IPS-15b (cell line): ENCODE data around the gene ASPSCR1.

ENCODE experiments used
- H3K27me3 ChIP-seq: one replicate; pipeline ENCODE4 v1.6.1; 2013; ENCODE audit warnings: low read length; ENCODE audit not compliant: control insufficient read depth, insufficient read depth
- H3K36me3 ChIP-seq: one replicate; pipeline ENCODE4 v1.6.1; 2013; ENCODE audit warnings: low read length; ENCODE audit not compliant: control insufficient read depth, insufficient read depth
- H3K4me1 ChIP-seq: one replicate; pipeline ENCODE4 v1.6.1; 2013; ENCODE audit warnings: mild to moderate bottlenecking, low read length; ENCODE audit not compliant: control insufficient read depth, insufficient read depth
- H3K4me3 ChIP-seq: one replicate; pipeline ENCODE4 v1.5.1; 2013; ENCODE audit warnings: low read depth, low read length
- H3K9ac ChIP-seq: one replicate; pipeline ENCODE4 v1.6.1; 2013; ENCODE audit warnings: low read depth, mild to moderate bottlenecking, low read length
- H3K9me3 ChIP-seq: one replicate; pipeline ENCODE4 v1.6.1; 2013; ENCODE audit warnings: mild to moderate bottlenecking, low read length; ENCODE audit not compliant: control insufficient read depth, insufficient read depth

Gene ASPSCR1

GRCh38 chr17:82016875-82017459 lies 39.5 kb downstream of the ASPSCR1 start:
- no peaks in the 10 kb centered on the region for H3K27me3 ChIP-seq
- no peaks in the 10 kb centered on the region for H3K4me1 ChIP-seq
- H3K9me3 ChIP-seq: no peaks in the 10 kb centered on the region
- H3K9ac ChIP-seq: no peak overlapping the region
- peaks cover 21% of the 10 kb centered on the region for H3K36me3 ChIP-seq
- no peak overlapping the region for H3K4me3 ChIP-seq

- no peaks in the 10 kb centered on the region for H3K4me1 ChIP-seq
Measured at GRCh38 chr17:82017612-82018151, 40.3 kb downstream of the ASPSCR1 start.

GRCh38 chr17:82018152-82018988 lies 40.9 kb downstream of the ASPSCR1 start:
- no peak overlapping the region for H3K9ac ChIP-seq
- H3K4me3 ChIP-seq: no peak overlapping the region
- H3K9me3 ChIP-seq: no peaks in the 10 kb centered on the region
- no peaks in the 10 kb centered on the region for H3K27me3 ChIP-seq
- H3K36me3 ChIP-seq: peaks cover 17% of the 10 kb centered on the region
- no peaks in the 10 kb centered on the region for H3K4me1 ChIP-seq

More at GRCh38 chr17:82017612-82018151, 40.3 kb downstream of the ASPSCR1 start:
- peaks cover 17% of the 10 kb centered on the region for H3K36me3 ChIP-seq
- no peak overlapping the region for H3K9ac ChIP-seq
- H3K9me3 ChIP-seq: no peaks in the 10 kb centered on the region
- H3K27me3 ChIP-seq: no peaks in the 10 kb centered on the region
- H3K4me3 ChIP-seq: no peak overlapping the region

- Histone ChIP-seq H3K27me3 (no peaks in the 10 kb centered on the region), H3K9ac (no peak overlapping the region), H3K9me3 (no peaks in the 10 kb centered on the region), H3K36me3 (peaks cover 17% of the 10 kb centered on the region), H3K4me1 (no peaks in the 10 kb centered on the region), H3K4me3 (no peak overlapping the region)
Measured at GRCh38 chr17:82018989-82019689, 41.7 kb downstream of the ASPSCR1 start.

GRCh38 chr17:82019690-82020571 lies 42.5 kb downstream of the ASPSCR1 start:
- peaks cover 17% of the 10 kb centered on the region for H3K36me3 ChIP-seq
- no peaks in the 10 kb centered on the region for H3K27me3 ChIP-seq
- no peaks in the 10 kb centered on the region for H3K9me3 ChIP-seq
- H3K4me3 ChIP-seq: no peak overlapping the region
- H3K4me1 ChIP-seq: no peaks in the 10 kb centered on the region
- H3K9ac ChIP-seq: no peak overlapping the region

- Histone ChIP-seq H3K4me3 (no peak overlapping the region), H3K27me3 (no peaks in the 10 kb centered on the region), H3K9ac (no peak overlapping the region), H3K36me3 (peaks cover 17% of the 10 kb centered on the region), H3K4me1 (no peaks in the 10 kb centered on the region), H3K9me3 (no peaks in the 10 kb centered on the region)
Measured at GRCh38 chr17:82020572-82021106, 43.2 kb downstream of the ASPSCR1 start.

GRCh38 chr17:82021107-82021899 lies 43.9 kb downstream of the ASPSCR1 start:
- Histone ChIP-seq H3K4me3 (peak overlapping the region; percentile 87), H3K4me1 (no peaks in the 10 kb centered on the region), H3K27me3 (no peaks in the 10 kb centered on the region), H3K36me3 (peaks cover 17% of the 10 kb centered on the region), H3K9me3 (no peaks in the 10 kb centered on the region), H3K9ac (no peak overlapping the region)

GRCh38 chr17:82021900-82022309 lies 44.5 kb downstream of the ASPSCR1 start:
- no peaks in the 10 kb centered on the region for H3K9me3 ChIP-seq
- peak overlapping the region; percentile 49 for H3K9ac ChIP-seq
- H3K27me3 ChIP-seq: no peaks in the 10 kb centered on the region
- H3K4me1 ChIP-seq: no peaks in the 10 kb centered on the region
- H3K4me3 ChIP-seq: peak overlapping the region; percentile 87
- peaks cover 17% of the 10 kb centered on the region for H3K36me3 ChIP-seq

- Histone ChIP-seq H3K9ac (peak within 1 kb of the TSS; percentile 70), H3K4me1 (no peaks in the 10 kb centered on the region), H3K36me3 (peaks cover 17% of the 10 kb centered on the region)
Measured at GRCh38 chr17:82022310-82022980, 45.0 kb downstream of the ASPSCR1 start, which contains the start of gene CENPX. Gene CENPX, minus strand, starts transcription at chr17:82022878. Its CDS starts 17 bp downstream, at chr17:82022861.

GRCh38 chr17:82022981-82023446 lies 45.6 kb downstream of the ASPSCR1 start, which contains the start of gene LRRC45:
Gene LRRC45, plus strand, starts transcription at chr17:82023305. Its CDS starts 339 bp downstream, at chr17:82023644.
- no peaks in the 10 kb centered on the region for H3K9me3 ChIP-seq
- H3K36me3 ChIP-seq: peaks cover 19% of the 10 kb centered on the region
- peak within 1 kb of the TSS; percentile 70 for H3K9ac ChIP-seq
- peak within 1 kb of the TSS; percentile 87 for H3K4me3 ChIP-seq
- H3K4me1 ChIP-seq: no peaks in the 10 kb centered on the region
- no peaks in the 10 kb centered on the region for H3K27me3 ChIP-seq

More at GRCh38 chr17:82022310-82022980, 45.0 kb downstream of the ASPSCR1 start, which contains the start of gene CENPX:
- Histone ChIP-seq H3K27me3 (no peaks in the 10 kb centered on the region), H3K9me3 (no peaks in the 10 kb centered on the region), H3K4me3 (peak within 1 kb of the TSS; percentile 87)
